ENCODE results near the gene ARPP19.
A peak's percentile ranks its signal among the peaks of the same experiment; 100 is the strongest.
"Not testable (repeated sequence)": the region's sequence is repeated elsewhere in the genome, so short reads cannot be mapped to it uniquely, and the experiment has no call there.

ARPP19 gene, protein sequence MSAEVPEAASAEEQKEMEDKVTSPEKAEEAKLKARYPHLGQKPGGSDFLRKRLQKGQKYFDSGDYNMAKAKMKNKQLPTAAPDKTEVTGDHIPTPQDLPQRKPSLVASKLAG

DNA sequence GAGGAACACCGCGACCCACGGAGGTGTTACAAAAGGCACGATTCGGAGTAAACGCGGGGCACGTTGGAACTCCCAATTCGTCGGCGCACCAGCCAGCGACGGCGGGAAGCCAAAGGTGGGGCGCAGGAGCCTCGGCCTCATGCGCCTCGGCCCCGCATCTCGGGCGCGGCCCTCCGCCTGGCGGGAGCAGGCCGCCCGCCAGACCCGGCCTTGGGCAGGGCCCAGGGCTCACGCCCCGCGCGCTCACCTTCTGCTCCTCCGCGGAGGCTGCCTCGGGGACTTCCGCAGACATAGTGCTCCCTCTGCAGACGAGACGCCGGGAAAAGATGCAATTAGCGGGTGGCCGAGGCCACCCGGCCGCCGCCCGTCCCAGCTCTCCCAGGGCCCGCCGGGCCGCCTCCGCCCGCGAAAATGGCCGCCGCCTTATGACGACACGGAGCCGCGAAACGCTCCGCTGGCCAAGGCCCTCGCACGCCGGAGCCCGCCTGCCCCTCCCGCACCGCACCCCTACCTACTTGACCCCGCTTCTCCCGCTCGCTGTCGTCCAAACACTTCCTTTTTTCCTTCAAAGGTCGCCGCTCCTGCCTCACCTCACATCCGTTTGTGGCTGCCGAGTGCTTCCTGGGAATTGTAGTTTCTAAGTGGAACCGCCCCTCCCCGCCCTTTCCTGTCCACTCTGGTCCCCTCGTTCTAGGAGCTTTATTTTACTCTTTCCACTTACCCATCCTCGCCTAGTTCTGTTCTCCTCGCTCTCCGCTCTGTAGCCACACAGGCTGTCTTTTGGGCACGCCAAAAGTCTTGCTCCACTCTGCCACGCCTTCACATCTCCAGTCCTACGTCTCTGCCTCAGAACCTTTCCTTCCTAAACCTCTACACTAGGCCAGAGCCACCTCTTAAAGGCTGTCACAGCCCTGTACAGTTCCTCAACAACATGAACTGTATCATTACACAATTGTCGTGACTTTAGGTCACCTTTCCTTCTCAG lies at the start of gene ARPP19:
ARPP19 (minus strand) TSS at position 430 of the 985 bp plus-strand sequence; CDS start at position 292, 138 bp downstream.
- DNase-seq (ENCODE audit: low read depth): peak; percentile 71

DNA sequence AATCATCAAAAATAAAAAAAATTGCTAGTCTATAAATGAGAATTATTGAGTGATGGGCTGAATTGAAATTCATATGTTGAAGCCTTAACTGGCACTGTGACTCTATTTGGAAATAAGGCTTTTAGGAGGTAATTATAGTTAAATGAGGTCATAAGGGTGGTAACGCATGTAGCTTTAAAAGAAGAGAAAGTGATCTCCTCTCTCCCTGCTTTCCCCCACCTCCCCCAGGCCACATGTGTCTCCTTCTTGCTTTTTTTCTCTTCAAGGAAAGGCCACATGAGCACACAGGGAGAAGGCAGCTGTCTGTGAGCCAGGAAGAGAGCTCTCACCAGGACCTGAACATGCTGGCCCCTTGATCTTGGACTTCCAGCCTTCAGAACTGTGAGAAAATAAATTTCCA lies 48.2 kb upstream of the ARPP19 start:
- no peak for DNase-seq (ENCODE audit: low read depth)

DNA sequence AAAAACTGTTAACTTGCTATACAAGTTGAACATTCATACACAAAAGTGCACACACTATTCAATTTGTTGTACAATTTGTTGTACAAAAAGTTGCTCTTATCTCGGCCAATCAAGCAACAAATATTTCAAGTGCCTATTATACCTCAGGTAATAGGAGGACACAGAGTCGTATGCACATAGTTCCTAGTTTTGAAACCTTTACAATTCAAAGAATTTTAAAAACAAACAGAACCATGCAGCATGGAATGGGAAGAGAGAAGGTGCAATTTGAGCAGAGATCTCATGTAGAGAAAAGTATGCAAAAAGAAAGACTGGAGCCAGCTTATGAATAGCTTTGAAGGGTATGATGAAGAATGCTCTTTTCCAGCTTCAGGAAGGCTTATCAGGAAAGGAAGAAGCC lies 46.5 kb upstream of the ARPP19 start:
- no peak for DNase-seq (ENCODE audit: low read depth)

DNA sequence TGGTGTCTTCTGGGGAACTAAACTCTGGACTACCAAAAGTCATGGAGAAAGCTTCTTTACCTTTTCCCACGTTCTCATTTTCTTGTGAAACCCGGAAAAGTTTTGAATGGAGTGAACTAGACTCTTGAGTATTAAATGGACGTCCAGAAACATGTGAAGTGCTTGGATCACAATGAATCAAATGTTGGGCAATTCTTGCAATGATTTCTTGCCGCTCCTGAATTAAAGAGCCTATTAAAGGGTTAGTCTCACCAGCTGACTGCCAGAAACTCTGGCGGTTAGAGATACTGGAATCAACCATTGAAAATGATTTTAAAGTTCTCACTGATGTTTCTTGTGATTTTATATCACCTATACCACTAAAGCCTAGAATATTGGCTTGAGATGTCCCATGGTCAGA lies 40.8 kb upstream of the ARPP19 start:
- no peak for DNase-seq (ENCODE audit: low read depth)

DNA sequence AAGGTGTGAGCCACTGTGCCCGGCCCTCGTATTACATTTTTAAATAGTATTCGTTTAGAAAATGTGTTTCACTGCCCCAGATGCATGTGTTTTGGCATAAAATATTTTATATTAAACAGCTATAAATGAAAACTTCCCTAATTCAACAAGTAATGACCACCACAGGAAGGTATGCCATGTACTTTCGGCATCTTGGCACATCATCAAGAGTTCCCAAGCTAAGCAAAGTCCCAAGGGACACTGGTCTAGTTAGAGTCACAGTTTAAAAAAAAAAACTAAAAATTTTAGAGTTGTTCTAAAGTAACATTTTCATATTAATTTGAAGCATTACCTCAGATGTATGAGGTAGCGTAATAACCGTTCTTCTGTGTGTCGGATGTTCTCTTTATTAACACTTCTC lies 15.6 kb upstream of the ARPP19 start:
- DNase-seq (ENCODE audit: low read depth): no peak

DNA sequence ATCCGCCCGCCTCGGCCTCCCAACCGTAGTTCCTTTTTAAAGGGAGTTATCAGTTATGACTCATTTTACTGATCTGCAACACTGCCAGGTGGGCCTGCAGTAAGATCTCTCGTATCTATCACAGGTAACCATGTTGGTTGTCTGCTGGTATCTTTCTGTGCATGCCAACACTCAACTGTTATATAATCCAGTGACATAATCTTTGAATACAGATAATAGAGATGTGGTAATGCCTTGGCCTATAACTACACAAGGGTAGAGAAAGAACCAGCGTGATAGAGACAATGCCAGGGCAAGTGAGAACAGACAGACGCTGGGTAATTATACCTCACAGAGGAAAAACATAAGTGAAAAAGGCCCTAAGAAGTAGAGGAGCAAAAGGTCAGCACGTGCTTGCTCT lies 11.0 kb upstream of the ARPP19 start:
- no peak for DNase-seq (ENCODE audit: low read depth)

DNA sequence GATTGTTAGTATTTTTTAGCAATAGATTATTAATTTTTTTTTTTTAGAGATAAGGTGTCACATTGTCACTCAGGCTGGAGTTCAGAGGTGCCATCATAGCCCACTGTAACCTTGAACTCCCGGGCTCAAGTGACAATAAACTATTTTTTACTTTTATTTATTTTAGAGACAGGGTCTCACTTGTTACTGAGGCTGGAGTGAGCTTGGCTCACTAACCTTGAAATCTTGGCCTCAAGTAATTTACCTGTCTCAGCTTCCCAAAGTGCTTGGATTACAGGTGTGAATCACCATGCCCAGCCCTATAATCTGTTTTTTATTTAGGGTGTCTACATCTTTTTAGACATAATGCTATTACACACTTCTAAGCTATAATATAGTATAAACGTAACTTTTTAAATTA lies 7.9 kb upstream of the ARPP19 start:
- no peak for DNase-seq (ENCODE audit: low read depth)

DNA sequence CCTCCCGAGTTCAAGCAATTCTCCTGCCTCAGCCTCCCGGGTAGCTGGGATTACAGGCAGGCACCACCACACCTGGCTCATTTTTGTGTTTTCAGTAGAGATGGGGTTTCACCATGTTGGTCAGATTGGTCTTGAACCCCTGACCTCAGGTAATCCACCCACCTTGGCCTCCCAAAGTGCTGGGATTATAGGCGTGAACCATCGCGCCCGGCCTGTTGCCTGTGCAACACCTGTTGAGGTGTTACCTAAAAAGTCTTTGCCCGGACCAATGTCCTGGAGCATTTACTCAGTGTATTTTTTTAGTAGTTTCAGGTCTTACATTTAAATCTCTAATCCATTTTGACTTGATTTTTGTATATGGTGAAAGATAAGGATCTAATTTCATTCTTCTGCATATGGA lies 6.7 kb upstream of the ARPP19 start:
- not testable (repeated sequence) for DNase-seq (ENCODE audit: low read depth)

DNA sequence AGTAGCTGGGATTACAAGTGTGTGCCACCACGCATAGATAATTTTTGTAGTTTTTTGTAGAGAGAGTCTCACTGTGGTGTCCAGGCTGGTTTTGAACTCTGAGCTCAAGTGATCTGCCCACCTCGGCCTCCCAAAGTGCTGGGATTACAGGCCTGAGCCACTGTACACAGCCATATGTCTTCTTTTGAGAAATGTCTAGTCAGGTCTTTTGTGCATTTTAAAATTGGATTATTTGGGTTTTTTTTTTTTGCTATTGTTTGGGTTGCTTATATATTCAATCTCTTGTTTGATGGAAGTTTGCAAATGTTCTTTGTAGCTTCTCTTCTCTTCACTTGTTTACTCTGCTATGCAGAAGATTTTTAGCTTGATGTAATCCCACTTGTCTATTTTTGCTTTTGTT lies 6.2 kb upstream of the ARPP19 start:
- DNase-seq (ENCODE audit: low read depth): no peak

DNA sequence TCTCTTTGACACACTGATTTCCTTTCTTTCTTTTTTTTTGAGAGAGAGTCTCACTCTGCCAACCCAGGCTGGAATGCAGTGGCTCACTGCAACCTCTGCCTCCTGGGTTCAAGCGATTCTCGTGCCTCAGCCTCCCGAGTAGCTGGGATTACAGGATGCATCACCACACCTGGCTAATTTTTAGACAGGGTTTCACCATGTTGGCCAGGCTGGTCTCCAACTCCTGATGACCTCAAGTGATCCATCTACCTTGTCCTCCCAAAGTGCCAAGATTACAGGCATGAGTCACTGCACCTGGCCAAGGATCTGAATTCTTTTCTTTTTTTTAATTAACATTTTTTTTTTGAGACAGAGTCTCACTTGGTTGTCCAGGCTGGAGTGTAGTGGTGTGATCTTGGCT lies 5.8 kb upstream of the ARPP19 start:
- DNase-seq (ENCODE audit: low read depth): not testable (repeated sequence)

DNA sequence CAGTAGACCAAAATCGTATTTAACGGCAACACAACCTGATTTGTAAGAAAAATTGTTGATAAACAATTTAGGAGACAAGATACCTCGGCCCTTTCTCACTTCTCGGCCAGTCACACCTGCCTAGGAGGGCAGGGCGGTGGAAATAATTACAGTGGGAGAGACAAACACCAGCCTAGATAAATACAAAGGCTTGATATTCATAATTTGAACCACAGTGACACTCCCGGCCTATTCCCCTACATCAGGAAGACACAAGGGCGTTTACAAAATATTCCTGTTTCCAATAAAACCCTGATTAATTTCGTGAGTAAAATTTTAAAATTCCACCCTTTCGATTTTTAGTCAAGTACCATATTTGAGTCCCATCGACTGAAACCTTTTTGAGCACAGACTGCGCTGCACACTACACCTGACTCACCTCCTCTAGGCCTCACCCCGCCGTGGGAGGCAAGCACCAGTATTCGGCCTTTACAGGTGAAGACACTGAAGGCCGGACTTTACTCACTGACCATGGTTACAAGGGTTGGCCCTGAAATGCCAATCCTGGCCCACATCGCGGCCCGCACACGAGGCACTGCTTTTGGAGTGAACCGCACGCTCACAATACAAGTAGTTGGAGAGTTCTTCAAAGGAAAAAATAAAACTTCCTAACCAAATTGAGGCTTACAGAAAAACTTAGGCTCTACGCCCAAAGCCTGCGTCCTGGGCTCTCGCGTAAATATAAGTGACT lies 794 bp downstream of the ARPP19 start:
- peak; percentile 45 for DNase-seq (ENCODE audit: low read depth)

DNA sequence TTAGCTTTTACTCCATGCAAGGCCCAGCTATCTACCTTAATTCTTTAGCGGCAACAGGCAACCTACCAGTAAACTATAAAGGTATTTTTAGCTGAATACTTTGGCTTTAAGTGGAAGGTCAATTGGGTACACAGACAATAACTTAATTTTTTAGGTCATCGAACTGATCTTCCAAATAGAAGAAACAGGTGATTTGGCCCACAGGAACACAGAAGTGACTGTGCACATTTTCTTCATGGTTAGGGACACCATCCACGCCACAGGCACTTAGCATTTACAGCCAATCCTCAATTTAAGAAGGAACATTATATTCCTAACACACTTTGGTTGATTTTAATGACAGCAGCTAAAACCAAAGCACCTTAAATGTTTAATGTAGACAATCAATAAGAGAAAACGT lies 1.9 kb downstream of the ARPP19 start:
- no peak for DNase-seq (ENCODE audit: low read depth)

DNA sequence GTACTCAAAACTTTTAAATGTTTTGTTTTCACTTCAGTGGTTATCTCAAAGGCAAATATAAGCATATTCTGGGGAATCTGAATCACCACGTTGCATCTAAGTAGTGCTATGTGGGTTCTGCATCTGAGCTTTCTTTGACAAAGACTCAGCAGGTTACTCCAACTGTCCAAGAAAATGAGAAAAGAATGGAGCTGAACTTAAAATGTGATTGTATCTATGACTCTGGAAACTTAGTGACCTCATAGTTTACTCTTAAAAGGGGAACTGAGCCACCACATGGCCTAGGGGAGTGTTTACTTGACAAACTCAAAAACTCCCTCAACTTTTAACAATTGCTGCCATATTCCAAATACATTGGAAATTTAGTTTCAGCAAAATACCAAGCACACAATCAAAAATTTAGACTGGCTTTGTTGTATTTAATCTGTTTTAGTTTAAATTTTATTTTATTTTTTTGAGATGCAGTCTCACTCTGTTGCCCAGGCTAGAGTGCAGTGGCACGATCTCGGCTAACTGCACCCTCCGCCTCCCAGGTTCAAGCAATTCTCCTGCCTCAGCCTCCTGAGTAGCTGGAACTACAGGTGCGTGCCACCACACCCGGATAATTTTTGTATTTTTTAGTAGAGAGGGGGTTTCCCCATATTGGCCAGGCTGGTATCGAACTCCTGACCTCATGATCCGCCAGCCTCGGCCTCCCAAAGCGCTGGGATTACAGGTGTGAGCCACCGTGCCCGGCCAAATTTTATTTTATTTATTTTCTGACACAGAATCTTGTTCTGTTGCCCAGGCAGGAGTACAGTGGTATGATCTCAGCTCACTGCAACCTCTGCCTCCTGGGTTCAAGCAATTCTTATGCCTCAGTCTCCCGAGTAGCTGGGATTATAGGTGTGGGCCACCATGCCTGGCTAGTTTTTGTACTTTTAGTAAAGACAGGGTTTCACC lies 3.1 kb downstream of the ARPP19 start:
- DNase-seq (ENCODE audit: low read depth): not testable (repeated sequence)

DNA sequence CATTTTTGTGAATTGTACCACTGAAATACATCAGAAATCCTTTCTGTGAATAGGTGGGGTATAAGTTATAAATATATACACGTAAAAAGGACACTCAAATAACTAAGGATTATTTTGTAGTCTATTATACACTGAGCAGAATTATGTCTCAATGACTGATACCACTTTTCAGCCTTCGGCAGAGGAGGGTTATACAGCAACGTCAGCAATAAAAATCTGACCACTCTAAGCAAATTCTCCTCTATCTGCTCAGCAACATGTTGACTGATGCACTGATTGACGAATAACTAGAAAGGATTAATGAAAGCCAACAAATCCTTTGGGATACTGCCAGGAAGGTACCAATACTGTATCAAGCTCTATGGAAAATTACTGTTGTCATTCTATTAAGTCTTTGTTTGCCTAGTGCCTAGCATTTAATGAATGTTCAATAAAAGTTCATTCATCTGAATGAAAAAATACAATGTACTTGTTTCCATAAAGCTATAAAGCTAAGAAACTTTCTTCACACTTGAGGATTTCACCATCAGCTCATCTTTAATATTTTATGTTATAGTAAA lies 5.2 kb downstream of the ARPP19 start:
- no peak for DNase-seq (ENCODE audit: low read depth)

DNA sequence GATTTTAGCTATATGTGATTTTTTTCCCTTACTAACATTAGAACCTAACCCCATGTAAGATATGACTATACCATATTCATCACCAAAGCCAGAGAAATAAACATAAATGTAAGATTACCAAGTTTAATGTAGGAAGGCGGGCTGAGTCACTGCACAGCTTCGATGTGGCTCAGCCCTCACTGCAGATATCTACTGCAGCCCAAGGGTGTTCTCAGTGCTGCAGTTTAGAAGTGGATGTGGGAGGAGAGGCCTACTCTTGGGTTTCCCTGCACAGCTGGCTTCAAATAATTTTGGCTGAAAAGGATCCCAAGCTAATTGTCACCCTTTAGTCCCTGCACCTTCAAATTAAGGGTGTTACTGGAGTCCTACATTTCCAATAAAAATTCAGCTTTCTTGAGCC lies 9.3 kb downstream of the ARPP19 start:
- DNase-seq (ENCODE audit: low read depth): peak; percentile 20

DNA sequence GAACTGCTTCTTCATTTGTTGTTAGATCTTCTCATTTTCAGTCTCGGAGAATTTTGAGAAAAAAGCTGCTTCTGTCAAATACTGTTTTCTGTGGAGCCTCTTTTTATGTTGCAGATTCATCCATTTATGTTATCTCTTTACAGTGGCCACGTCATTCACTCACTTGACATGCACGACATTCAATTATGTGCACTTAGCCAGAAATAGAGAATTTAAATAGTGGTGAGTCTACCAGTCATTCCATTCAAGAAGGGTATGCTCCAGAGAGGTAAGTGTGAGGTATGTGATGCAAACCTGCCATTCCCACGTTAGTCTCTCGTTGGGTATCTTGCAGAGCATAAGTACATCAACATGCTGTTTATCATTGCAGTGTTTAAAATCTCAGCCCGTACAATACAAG lies 9.8 kb downstream of the ARPP19 start:
- DNase-seq (ENCODE audit: low read depth): no peak

DNA sequence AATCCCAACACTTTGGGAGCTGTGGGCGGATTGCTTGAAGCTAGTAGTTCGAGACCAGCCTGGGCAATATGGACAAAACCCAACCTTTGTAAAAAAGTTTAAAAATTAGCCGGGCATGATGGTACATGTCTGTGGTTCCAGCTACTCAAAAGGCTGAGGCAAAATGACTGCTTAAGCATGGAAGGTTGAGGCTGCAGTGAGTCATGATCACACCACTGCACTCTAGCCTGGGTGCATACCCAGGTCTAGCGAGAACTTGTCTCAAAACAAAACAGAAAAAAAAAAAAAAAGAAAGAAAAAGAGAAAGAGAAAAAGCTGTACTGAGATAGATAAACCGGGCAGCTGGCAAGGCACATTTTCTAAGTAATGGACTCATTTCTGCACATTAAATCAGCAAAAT lies 10.6 kb downstream of the ARPP19 start:
- peak; percentile 29 for DNase-seq (ENCODE audit: low read depth)

DNA sequence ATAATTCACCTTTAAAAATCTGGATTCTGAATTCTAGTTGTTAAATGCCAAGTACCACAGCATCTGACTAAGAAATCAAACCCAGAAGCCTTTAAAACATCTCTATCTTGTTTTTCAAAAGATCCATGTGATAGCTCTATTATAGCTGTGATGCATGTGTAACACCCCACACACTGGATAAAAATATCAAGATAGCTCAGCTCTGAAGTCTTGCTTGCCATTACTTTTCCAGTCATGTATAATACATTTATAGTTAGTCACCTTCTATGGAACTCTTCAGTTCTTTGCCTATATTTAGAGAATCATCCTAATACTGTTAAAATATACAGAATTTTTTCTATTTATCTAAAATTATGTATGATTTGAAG lies 11.6 kb downstream of the ARPP19 start:
- DNase-seq (ENCODE audit: low read depth): no peak

DNA sequence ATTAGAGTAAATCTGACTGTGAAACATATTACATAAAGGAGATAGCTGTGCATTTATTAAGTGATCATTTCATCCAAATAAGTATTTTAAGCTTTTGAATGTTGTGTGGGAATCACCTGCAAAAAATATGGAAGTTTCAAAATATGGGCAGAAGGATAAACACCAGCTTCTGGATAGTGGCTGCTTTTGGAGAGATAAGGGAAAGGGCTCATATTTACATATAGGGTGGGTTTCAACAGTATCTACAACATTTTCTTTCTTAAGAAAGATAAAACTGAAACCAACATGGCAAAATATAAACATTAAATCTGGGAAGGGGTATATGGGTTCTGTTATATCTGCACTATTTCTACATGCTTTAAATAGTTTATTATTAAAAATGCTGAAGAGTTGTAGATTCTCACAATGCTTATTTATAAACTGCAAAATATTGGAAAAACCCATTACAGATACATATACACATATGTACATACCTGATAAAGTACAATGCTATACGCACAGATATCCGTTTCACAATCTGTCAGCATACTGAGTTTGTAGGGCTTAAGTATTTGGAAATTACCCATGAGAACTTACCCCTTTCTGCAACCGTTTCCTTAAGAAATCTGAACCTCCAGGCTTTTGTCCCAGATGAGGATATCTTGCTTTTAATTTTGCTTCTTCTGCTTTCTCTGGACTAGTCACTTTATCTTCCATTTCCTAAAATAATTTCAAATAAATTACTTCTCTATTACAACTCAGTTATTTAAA lies 12.1 kb downstream of the ARPP19 start:
- no peak for DNase-seq (ENCODE audit: low read depth)

DNA sequence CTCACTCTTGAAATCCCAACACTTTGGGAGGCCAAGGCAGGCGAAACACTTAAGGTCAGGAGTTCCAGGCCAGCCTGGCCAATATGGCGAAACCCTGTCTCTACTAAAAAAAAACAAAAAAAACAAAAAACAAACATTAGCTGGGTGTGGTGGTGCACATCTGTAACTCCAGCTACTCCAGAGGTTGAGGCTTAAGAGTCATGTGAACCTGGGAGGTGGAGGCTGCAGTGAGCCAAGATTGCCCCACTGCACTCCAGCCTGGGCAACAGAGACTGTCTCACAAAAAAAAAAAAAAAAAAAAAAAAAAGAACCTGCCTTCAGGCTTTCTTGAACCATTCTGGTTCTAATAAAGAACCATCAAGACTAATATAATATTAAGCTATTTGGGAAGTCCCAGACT lies 16.5 kb downstream of the ARPP19 start:
- no peak for DNase-seq (ENCODE audit: low read depth)

DNA sequence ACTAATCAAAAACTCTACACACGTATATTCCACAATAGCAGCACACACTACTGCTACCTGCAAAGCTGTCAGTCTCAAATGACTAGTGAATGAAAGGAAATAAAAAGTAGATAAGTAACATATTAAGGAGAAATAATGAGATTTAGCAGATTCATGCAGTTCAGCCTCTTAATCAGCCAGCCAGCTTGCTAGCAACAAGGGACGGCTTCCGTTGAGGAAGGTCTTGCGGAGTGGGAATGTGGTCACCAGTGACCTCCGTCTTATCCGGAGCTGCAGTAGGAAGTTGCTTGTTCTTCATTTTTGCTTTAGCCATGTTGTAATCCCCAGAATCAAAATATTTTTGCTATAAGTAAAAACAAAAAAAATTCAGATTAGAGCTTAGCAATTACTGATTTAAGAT lies 17.1 kb downstream of the ARPP19 start:
- no peak for DNase-seq (ENCODE audit: low read depth)
